Tongue (tissue), 2 donors: ENCODE results near the gene CDKAL1. TPM values are rescaled to one million over a fixed set of nuclear protein-coding genes. Genes with fewer than 3 reads are reported as not detected.
"Not testable (repeated sequence)": the region's sequence is repeated elsewhere in the genome, so short reads cannot be mapped to it uniquely, and the experiment has no call there.

ENCODE experiments used
- DNase-seq: peaks from one replicate; pipeline ENCODE4 v3.0.0-alpha.2; 2015
- total RNA-seq: library from RNA; depleted of rRNA; stranded (reverse); fragments of >200 nt; gene quantifications from one replicate; pipeline ENCODE4 v1.2.3, GENCODE V29; 2014

Gene CDKAL1
- total RNA-seq, 1 donor from 2014 or later = 36.5 TPM

DNA sequence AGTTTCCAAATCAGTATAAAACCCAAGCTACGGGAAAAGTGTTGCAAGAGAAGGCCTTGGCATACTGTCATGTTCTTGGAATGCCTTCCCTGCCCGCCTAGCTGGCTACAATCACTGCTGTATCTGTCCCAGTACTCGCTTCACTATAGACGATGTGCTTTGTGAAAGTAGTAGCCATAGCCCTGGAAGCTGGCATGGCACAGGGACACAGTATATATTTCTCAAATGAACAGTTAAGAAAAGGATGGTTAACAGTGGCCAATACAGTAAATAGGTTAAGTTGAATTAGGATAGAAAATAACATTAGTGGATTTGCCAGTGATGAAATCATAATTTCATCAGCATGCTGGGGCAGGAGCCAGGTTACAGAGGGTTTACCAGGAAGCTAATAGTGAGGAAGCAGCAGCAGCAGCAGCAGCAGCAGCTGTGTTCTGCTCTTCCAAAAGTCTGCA lies 499.3 kb downstream of the CDKAL1 start:
- DNase-seq = peak; percentile 60

- DNase-seq = no peak
Observed at GRCh38 chr6:21034345-21034744, 500.1 kb downstream of the CDKAL1 start.

DNA sequence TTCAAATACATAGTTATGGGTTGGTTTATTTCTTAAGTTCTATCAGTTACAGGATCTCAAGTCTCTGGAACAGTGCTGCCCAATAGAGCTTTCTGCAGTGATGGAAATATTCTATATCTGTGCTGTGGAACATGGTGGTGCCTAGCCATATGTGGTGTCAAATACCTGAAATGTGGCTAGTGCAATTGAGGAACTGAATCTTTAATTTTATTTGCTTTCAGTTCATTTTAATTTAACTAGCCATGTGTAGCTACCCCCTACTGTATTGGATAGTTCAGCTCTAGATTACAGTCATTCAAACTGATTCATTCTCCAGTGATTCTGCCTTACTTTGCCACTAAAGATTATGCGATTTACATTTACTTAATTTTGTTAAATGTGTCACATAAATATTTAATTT lies 503.2 kb downstream of the CDKAL1 start:
- DNase-seq = no peak

DNA sequence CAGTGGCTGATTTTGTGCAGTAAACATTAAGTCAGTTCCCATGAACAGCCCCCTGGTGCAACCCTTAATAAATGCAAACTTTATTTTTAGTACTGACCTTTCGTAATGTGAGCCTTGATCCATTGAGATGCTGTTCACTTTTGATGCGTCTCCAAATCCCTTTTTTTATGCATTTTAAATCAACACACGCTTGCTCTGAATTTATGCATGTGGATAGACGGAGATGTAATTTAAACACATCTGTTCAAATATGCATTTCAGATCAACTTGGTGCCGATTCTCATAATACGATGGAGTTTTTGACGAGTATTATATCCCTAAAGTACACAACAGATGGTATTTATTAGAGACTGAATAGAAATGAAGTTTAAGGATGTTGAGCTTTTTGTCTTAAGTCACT lies 505.7 kb downstream of the CDKAL1 start:
- peak; percentile 24 for DNase-seq

DNA sequence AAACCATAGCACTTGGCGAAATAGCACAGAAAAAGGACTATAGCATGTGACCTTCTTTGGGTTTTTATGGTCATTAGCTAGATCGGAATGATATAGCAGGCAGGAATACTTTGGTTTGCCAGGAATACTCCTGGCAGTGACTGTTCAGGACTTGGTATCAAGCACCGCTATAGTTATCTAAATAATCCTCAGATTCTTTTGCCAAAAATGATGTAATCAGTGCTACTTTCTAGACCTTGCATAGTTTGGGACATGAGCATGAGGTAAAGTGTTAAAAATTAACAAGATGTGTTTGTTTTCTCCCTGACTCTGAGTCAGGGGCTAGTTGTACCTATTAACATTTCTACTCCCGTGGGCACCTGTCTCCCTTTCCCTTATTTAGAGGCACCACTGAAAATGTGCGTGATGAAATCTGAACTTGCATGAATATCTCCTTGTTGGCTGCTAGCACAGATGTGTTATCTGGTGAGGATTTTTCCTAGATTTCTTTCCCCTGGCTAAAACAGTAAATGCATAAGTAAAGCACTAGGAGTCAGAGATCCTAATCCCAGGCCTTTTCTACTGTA lies 511.0 kb downstream of the CDKAL1 start:
- peak; percentile 24 for DNase-seq

DNA sequence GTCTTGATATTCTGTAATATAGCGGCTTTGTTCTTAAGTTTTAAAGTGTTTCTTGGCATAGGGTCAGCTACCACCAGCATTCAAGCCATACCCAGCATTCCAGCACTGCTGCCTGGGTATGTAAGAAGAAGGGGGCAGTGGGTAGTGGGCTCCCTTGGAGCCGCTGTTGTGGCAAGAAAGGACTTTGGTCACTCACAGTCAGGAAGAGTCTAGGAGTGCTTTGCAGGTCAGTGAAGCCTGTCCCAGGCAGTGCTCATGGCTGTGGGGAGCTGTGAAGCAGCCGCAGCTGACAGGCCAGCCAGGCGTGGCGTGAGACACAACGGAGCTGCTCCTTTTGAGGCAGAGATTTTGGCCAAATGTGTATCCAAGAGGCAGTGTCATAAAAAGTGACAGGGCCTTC lies 512.0 kb downstream of the CDKAL1 start:
- peak; percentile 40 for DNase-seq

DNA sequence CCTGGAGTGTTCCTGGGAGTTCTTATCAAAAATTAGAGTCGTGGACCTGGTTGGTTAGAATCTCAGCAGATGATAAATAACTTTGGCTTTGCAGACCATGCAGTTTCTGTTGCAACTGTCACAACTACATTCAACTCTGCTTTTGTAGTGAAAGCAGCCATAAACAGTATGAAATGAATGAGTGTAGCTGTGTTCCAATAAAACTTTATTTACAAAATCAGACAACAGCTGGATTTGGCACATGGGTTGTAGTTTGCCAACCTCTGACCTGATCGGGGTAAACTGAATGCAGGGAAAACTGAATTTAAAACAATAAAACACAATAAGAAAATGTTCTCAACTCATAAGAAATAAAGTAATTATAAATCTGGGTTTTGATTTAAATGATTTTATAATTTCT lies 513.8 kb downstream of the CDKAL1 start:
- no peak for DNase-seq

DNA sequence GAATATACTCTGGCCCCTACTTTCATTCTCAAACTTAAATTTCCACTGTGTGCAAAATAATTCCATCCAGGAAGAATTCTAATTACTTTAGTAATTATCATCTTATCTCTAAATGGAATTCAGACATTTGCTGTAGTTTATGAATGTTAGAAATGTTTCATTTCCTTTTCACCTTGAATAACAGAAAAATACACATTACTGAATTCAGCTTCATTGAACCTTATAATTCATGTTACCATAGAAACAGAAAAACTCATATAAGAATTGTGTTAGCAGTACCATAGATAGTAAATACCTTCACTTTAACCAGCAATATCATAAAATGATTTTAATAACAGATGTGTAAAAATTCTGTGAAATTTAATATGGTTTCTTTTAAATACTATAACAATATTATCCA lies 514.9 kb downstream of the CDKAL1 start:
- no peak for DNase-seq

- DNase-seq = no peak
Observed at GRCh38 chr6:21049572-21049971, 515.3 kb downstream of the CDKAL1 start.

DNA sequence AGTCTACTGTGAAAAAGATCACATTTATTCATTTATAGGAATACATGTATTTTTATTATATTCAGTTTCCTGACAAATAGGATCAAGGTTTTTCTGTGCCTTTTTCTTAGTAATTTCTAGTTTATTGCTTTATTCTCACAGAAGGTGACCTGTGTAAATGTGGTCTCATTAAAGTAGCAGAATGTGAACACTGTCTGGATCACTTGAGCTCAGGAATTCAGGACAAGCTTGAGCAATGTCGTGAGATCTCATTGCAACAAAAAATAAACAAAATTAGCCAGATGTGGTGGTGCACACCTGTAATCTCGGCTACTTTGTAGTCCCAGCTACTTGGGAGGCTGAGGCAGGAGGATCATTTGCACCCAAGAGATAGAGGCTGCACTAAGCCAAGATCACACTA lies 516.7 kb downstream of the CDKAL1 start:
- no peak for DNase-seq

DNA sequence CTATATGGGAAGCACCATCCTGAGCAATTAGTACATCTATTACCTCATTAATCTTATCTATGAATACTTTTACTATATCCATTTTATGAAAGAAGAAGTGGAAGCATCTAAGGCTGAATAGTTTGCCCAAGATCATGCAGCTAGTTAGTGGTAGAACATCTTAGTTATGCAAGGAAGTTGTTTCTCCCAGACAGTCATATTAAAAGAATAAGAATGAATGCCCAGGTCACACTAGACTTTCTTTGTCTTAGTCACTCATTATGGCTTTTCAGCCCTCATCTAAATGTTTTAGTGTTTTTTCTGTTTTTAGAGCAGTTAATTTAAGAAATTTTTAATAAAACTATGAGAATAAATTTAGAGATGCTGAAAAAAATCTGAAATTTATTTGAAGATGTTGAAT lies 517.5 kb downstream of the CDKAL1 start:
- no peak for DNase-seq

DNA sequence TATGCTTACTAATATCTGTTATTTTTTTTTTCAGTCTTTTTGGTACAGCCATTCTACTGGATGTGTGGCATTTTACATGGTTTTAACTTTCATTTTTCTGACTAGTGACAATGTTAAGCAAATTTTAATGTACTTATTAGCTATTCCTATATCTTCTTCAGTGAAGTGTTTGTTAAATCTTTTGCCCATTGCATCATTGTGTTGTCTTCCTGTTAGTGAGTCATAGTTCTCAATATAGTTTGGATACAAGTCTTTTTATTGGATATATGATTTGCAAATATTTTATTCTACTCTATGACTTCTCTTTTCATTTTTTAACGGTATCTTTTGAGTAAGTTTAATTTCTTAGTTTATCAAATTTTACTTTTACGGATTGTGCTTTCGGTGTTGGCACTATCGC lies 519.4 kb downstream of the CDKAL1 start:
- DNase-seq = no peak

- not testable (repeated sequence) for DNase-seq
Observed at GRCh38 chr6:21055480-21055879, 521.2 kb downstream of the CDKAL1 start.

GRCh38 chr6:21061892-21062291 lies 527.6 kb downstream of the CDKAL1 start:
- DNase-seq = no peak

- peak; percentile 7 for DNase-seq
Observed at GRCh38 chr6:21064756-21065340, 530.6 kb downstream of the CDKAL1 start.

DNA sequence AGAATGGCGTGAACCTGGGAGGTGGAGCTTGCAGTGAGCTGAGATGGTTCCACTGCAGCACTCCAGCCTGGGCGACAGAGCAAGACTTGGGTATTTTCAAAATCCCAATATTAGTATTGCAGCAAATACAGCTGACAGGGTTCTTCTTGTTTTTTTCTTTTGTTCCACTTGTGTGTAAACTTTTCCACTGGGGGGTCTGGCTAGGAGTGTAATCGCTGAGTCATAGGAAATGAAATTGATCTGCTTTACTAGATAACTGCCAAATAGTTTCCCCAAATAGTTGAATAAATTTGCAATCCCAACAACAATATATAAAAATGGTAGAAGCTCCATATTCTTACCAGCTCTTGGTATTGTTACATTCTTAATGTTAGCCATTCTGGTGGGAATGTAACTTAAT lies 533.3 kb downstream of the CDKAL1 start:
- DNase-seq = no peak

DNA sequence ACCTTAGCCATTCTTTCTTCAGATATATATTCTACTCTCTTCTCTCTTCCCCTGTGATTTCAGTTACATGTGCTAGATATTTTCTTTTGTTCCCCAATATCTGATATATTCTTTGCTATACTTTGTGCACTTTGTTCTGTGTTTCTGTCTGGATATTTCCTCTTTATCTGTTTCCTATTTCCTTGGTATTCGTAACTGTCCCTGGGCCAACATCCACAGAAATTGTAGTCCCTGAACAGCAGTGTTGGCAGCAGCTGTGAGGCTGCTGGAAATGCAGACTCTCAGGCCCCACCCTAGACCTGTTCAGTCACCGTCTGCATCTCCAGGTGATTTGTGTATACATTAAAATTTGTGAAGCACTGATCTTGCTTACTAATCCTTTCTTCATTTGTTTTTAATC lies 536.4 kb downstream of the CDKAL1 start:
- no peak for DNase-seq

- DNase-seq = no peak
Observed at GRCh38 chr6:21071780-21072468, 537.7 kb downstream of the CDKAL1 start.

GRCh38 chr6:21073318-21073839 lies 539.1 kb downstream of the CDKAL1 start:
- no peak for DNase-seq

GRCh38 chr6:21074484-21074883 lies 540.2 kb downstream of the CDKAL1 start:
- DNase-seq = no peak

DNA sequence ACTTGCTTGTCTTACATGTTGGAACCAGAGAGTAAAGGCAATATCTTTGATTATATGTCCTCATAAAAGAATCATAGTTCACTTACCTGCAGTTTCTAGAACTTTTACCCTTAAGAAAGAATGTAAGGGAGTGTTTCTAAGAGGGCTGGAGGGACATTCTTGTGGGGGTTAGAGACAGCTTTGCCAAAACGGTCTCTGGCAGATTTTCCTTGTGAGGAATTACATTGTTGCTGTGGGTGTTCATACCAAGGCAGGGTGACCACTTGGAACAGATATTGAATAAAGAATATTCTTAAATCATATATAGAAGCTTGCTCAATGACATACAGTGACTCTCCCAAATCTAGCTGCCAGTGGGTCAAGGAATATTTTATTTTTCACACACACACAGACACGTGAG lies 541.7 kb downstream of the CDKAL1 start:
- no peak for DNase-seq

GRCh38 chr6:21078497-21078896 lies 544.2 kb downstream of the CDKAL1 start:
- no peak for DNase-seq

DNA sequence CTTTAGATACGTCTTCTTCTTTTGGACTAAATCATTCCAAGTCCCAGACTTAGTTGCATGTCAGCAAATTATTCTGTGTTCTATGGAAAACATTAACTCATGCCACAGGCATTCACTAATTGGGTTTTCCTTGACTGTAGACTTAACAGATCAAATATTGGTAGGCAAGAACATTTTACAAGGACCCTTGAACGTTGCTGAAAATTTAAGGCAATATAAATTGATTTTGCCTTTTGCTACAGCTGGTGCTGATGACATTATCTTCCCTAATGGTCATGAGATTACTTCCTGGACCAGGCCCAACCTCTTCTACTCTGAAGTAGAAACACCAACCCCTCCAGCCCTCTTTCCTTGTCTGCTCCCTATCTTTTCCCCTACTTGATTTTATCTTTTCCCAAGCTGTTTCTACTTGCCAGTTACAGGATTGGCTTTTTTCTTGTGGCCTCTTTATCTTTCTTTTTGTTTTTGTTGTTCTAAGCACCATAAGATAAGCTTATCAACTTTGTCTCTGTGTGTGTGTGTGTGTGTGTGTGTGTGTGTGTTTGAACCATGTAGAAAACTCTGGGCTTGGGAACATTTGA lies 545.3 kb downstream of the CDKAL1 start:
- DNase-seq = peak; percentile 15
